Chondrocyte (in vitro differentiated cells): ENCODE results near the gene FHIT. TPM values are rescaled to one million over a fixed set of nuclear protein-coding genes. Genes with fewer than 3 reads are reported as not detected.

Experiments used
- DNase-seq: peaks from one replicate; pipeline ENCODE4 v3.0.0; 2021; ENCODE audit warnings: mixed read lengths, low spot score
- H3K27ac Mint-ChIP-seq: one replicate; pipeline ENCODE4 v1.8.0; 2021; ENCODE audit warnings: mild to moderate bottlenecking, moderate library complexity, mixed read lengths; ENCODE audit not compliant: unreplicated experiment
- H3K27me3 Mint-ChIP-seq: 2 replicates; pipeline ENCODE4 v1.8.0; 2021; ENCODE audit warnings: low read depth, mixed read lengths
- H3K36me3 Mint-ChIP-seq: 2 replicates; pipeline ENCODE4 v1.8.0; 2021; ENCODE audit warnings: low read depth, mixed read lengths
- H3K4me1 Mint-ChIP-seq: 2 replicates; pipeline ENCODE4 v1.8.0; 2021; ENCODE audit warnings: low read depth, mild to moderate bottlenecking, mixed read lengths
- H3K4me3 Mint-ChIP-seq: one replicate; pipeline ENCODE4 v1.8.0; 2021; ENCODE audit warnings: mild to moderate bottlenecking, moderate library complexity, mixed read lengths; ENCODE audit not compliant: unreplicated experiment
- H3K9me3 Mint-ChIP-seq: 2 replicates; pipeline ENCODE4 v1.8.0; 2021; ENCODE audit warnings: low read depth, mixed read lengths
- CTCF ChIP-seq: fragments of 200-600 bp; sonication (generic); IDR thresholded peaks from 2 replicates; pipeline ENCODE4 v1.5.0; 2021; ENCODE audit warnings: antibody characterized with exemption, mild to moderate bottlenecking, moderate library complexity
- total RNA-seq: library from RNA; stranded (reverse); gene quantifications from 3 replicates; pipeline ENCODE4 v1.2.1, GENCODE V29; 2021

Gene FHIT
- total RNA-seq, 1 donor from 2014 or later, result 3.8 TPM

GRCh38 chr3:60456180-60456579 is 795.1 kb downstream of the FHIT start:
- no peak for TF ChIP-seq CTCF
- Mint-ChIP-seq H3K9me3 (no peaks in the 10 kb centered on the region), H3K36me3 (no peaks in the 10 kb centered on the region), H3K4me1 (peaks cover 9% of the 10 kb centered on the region), H3K27ac (no peak overlapping the region), H3K4me3 (no peak overlapping the region), H3K27me3 (no peaks in the 10 kb centered on the region)
- no peak for DNase-seq

- H3K27ac Mint-ChIP-seq, result no peak overlapping the region
- DNase-seq, result no peak
Observed at GRCh38 chr3:60453326-60453725, 797.9 kb downstream of the FHIT start.

GRCh38 chr3:60448696-60449095 is 802.6 kb downstream of the FHIT start:
- H3K27ac Mint-ChIP-seq, result no peak overlapping the region
- no peaks in the 10 kb centered on the region for H3K27me3 Mint-ChIP-seq
- H3K9me3 Mint-ChIP-seq, result peaks cover 2% of the 10 kb centered on the region
- H3K4me3 Mint-ChIP-seq, result no peak overlapping the region
- no peaks in the 10 kb centered on the region for H3K36me3 Mint-ChIP-seq
- H3K4me1 Mint-ChIP-seq, result no peaks in the 10 kb centered on the region
- TF ChIP-seq CTCF, result no peak
- no peak for DNase-seq

More at GRCh38 chr3:60453326-60453725, 797.9 kb downstream of the FHIT start:
- no peak overlapping the region for H3K4me3 Mint-ChIP-seq
- H3K9me3 Mint-ChIP-seq, result no peaks in the 10 kb centered on the region
- no peaks in the 10 kb centered on the region for H3K36me3 Mint-ChIP-seq
- no peaks in the 10 kb centered on the region for H3K4me1 Mint-ChIP-seq
- no peak for TF ChIP-seq CTCF
- no peaks in the 10 kb centered on the region for H3K27me3 Mint-ChIP-seq

GRCh38 chr3:60445446-60445845 is 805.8 kb downstream of the FHIT start:
- no peaks in the 10 kb centered on the region for H3K4me1 Mint-ChIP-seq
- no peak overlapping the region for H3K4me3 Mint-ChIP-seq
- peaks cover 2% of the 10 kb centered on the region for H3K9me3 Mint-ChIP-seq
- DNase-seq, result no peak
- H3K27ac Mint-ChIP-seq, result no peak overlapping the region
- TF ChIP-seq CTCF, result no peak
- H3K27me3 Mint-ChIP-seq, result no peaks in the 10 kb centered on the region
- no peaks in the 10 kb centered on the region for H3K36me3 Mint-ChIP-seq

- Mint-ChIP-seq H3K27ac (no peak overlapping the region), H3K9me3 (peaks cover 2% of the 10 kb centered on the region), H3K4me3 (no peak overlapping the region), H3K36me3 (no peaks in the 10 kb centered on the region), H3K4me1 (no peaks in the 10 kb centered on the region), H3K27me3 (no peaks in the 10 kb centered on the region)
- no peak for DNase-seq
- no peak for TF ChIP-seq CTCF
Observed at GRCh38 chr3:60444898-60445437, 806.3 kb downstream of the FHIT start.
